Measurements from ENCODE around the gene MRPL19.

Gene MRPL19

GRCh38 chr2:75646583-75647425, at the start of gene MRPL19:
MRPL19 (plus strand) TSS chr2:75646783; CDS start chr2:75646808, 25 bp downstream.
- DNase-seq = peak; percentile 92

- no peak for DNase-seq
Measured at GRCh38 chr2:75596784-75597183, 49.8 kb upstream of the MRPL19 start.

- no peak for DNase-seq
Measured at GRCh38 chr2:75597949-75598348, 48.6 kb upstream of the MRPL19 start.

DNA sequence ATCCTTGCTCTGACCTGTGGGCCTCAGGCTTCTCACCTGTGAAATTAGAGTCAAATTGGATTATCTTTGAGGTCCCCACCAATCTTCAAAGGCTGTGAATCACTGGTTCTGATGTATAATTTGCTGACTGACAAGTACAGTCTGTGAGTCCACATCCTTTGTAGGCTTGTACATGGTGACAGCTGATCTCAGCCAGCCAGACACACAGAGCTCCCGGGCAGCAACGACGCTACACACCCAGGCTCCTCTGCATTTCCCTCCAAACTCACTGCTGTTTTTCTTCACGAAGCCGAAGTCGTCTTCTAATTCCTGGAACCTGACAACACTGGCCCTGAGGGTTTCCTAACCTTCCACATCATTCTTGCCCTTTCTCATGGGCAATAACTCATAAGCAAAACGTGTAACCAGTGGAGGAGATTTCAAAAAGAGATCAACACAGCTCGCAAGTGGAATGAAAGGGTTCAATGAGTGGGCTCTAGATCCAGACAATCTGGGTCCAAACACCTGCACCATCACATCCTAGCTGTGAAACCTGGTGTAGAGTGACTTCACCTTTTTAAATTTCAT, 47.9 kb upstream of the MRPL19 start:
- no peak for DNase-seq

DNA sequence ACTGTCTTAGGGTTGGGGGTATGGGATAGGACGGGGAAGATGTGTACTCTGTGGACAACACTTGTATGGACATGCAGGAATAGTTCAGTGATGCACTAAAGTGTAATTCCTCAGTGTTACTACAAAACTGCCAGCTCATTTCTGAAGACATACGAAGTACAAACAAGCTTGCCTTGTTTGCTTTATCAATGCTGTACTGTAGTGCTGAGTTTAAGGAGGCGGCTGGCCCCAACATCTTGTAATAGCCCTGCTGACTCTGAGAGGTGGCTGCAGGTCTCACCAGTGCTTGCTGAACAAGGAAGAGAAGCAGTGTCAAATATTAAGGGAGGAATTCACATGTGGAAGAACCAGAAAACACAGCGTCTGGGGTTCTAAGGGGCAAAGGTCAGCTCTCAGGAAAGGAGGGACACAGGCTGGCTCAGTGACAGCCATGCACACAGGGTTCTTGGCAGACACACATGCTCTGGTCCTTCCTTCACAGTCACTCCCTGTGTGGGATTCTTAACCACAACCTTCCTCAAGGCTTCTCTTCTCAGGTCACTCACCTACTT, 46.0 kb upstream of the MRPL19 start:
- no peak for DNase-seq

GRCh38 chr2:75602724-75603342, 43.8 kb upstream of the MRPL19 start:
- no peak for DNase-seq

GRCh38 chr2:75603477-75603876, 43.1 kb upstream of the MRPL19 start:
- DNase-seq = no peak

DNA sequence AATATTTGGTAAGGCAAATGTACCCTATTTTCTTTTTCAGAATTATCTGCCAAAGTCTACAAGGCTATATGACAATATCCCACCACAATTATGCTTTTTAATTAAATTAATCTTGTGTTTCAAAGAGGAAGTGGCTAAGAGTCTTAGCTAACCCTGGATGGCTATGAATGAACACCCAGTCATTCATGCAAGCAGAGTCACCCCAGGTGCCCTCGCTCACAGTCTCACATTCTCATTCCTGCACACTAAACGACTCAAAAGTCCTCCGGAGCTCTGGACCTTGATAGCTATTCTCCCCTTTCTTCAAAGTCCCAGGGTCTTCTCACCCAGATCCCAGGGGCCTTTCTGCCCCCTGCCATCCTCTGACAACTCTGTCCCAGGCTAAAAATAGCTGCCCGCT, 42.1 kb upstream of the MRPL19 start:
- no peak for DNase-seq

GRCh38 chr2:75605770-75606529, 40.6 kb upstream of the MRPL19 start:
- DNase-seq = peak; percentile 13

- no peak for DNase-seq
Measured at GRCh38 chr2:75606761-75607399, 39.7 kb upstream of the MRPL19 start.

DNA sequence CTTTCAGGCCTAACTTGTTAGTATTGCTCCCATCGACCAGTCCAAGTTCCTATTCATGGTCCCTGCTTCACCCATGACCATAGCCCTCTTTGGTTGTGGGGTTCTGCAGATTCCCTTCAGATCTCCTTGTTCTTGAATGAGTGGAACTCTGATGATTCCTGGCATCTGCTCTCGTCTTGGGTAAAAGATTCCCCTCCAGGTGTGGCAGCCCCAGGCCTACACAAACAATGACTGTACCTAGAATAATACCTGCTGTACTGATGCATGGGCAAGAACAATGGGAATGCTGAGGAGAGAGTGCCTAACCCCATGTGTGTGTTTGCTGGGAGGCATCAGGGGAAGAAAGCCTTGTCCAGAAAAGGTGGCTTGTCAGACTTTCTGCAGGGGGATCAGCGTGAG, 39.2 kb upstream of the MRPL19 start:
- DNase-seq = no peak

DNA sequence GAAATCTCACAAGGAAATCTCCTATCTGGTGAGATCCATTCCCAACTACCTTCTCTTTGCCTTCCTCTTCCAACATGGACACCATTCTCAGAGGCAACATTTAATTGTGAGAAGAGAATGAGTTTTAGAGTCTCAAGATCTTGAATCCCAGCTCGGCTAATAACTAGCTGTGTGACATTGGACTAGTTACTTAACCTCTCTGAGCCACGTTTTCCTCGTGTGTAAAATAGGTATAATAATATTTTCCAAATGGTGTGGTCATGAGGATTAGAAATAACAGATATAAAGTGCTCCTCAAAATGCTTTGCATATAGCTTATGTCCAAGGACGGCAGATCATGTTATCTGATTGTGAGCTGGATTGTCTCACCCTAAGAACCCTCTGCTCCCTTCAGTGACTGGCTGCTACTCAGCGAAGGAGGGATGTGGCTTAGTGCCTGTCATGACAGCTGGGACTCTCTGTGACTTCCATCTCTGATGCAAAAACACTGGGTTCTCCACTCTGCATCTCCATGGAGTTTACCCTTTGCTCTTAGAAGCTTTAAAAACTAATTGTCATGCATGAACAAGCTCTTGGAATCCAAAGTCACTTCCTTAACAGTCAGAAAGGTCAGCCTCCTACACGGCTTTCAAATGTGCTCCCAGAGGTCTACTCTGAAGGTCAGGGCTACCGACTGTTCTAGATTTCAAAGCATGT, 38.4 kb upstream of the MRPL19 start:
- DNase-seq = no peak

DNA sequence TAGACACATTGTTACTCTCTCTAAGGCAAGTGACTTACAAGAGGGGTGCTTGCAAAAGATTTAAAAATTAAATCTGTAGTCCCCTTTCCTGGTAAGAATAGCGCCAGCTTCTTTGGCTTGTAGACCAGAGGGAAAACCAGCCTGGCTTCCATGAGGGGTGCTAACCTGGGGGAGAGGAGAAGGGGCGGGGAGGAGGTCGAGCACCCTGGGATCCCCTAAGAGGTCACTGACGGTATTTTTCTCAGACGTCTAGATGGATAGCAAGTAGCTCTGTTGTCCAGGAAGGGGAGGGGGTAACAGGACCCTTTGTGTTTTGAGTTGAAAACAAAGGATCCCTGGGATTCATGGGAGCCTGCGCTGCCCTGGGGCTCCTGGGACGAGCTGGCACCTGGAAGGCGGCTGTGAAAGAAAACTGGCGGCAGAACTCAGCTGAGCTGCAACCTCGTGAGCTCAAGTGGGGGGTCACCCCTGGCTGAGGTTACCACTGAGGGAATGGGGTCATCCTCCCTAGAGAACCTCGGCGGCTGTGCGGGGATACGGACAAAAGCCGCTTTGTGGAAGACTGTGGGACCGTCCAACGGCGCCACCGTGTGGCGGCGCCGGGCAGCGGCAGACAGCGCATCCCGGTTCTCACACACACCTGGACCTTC, 37.8 kb upstream of the MRPL19 start:
- DNase-seq = peak; percentile 95

GRCh38 chr2:75609334-75609689, 37.3 kb upstream of the MRPL19 start:
- DNase-seq = no peak

GRCh38 chr2:75609937-75610508, 36.6 kb upstream of the MRPL19 start:
- no peak for DNase-seq

GRCh38 chr2:75610671-75611070, 35.9 kb upstream of the MRPL19 start:
- DNase-seq = no peak

GRCh38 chr2:75612108-75612861, 34.3 kb upstream of the MRPL19 start:
- no peak for DNase-seq

DNA sequence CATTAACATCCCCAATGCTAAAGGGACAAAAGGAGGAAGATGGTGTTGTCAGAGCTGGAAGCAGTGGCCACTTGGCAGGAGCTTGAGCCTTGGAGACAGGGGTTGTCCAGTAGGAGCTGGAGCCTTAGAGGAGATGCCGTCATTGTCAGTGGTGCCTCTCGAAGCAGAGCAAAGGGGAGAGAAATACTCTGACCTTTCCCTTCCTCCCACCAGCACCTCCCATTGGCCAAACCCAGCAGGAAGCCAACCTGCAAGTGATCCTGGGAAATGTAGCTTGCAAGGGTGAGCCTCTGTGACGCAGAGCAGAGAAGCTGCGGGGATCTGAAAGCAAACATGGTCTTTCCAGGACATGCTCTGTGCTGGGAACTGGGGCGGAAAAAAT, 33.7 kb upstream of the MRPL19 start:
- peak; percentile 63 for DNase-seq

DNA sequence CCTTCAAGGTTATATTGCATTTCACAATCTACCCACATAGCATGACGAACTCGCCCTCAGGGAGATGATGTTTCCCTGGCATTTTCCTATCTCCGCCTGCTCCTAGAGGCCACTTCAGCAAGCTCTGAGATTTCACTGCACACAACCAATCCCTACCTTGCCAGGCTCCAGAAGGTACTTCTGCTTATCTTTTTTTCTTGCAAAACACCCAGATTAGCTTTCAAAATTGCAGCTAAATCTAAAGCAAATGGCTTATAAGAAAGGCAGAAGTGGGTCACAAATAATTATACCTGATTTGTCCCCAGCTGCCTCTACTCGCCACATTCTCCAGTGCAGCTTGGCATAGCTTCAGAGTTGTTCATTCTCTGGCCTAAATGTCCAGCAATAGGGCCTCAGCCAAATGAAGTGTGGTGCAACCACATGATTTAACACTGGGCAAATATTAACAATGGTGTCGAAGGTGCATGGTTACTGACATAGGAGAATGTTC, 32.4 kb upstream of the MRPL19 start:
- no peak for DNase-seq

DNA sequence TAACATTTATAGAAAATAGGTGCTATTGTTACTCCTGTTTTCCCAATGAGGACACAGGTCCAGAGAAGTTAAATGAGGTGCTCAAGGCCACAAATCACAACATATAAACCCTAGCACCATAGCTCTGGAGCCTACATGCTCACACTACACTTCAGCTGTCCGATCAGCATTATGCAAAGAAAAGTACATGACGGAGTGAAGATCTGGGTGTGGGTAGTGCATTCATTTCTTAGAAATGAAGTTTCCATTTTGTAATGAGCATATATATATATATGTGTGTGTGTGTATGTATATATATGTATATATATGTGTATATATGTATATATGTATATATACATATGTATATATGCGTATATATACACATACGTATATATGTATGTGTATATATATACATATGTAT, 30.2 kb upstream of the MRPL19 start:
- DNase-seq = no peak
